Measurements from ENCODE around the gene CADPS2.

Gene CADPS2

GRCh38 chr7:122867471-122867980 is 18.7 kb downstream of the CADPS2 start:
- Histone ChIP-seq H3K27me3 (ENCODE audit: insufficient read depth, poor library complexity, severe bottlenecking) (no peaks in the 10 kb centered on the region), H3K27ac (replicated peaks) (no peak overlapping the region), H3K4me3 (replicated peaks; ENCODE audit: insufficient read depth, low read length) (no peak overlapping the region)
- TF ChIP-seq POLR2AphosphoS5 (IDR thresholded peaks at IDR 0.05; ENCODE audit: low read depth) (no peak), SPI1 (IDR thresholded peaks at IDR 0.05; ENCODE audit: borderline replicate concordance, low read depth) (no peak), REST (IDR thresholded peaks at IDR 0.05; ENCODE audit: insufficient replicate concordance, low read depth) (no peak), GABPA (IDR thresholded peaks at IDR 0.05; ENCODE audit: low read depth) (no peak), CTCF (IDR thresholded peaks at IDR 0.05; ENCODE audit: insufficient read depth, low read length) (no peak)
- no peak for DNase-seq (ENCODE audit: low read depth in 1 of 2, low spot score in 1 of 2)

- no peak overlapping the region for H3K4me3 ChIP-seq (replicated peaks; ENCODE audit: insufficient read depth, low read length)
- TF ChIP-seq GABPA (IDR thresholded peaks at IDR 0.05; ENCODE audit: low read depth) (no peak), REST (IDR thresholded peaks at IDR 0.05; ENCODE audit: insufficient replicate concordance, low read depth) (no peak), CTCF (IDR thresholded peaks at IDR 0.05; ENCODE audit: insufficient read depth, low read length) (no peak), SPI1 (IDR thresholded peaks at IDR 0.05; ENCODE audit: borderline replicate concordance, low read depth) (no peak), POLR2AphosphoS5 (IDR thresholded peaks at IDR 0.05; ENCODE audit: low read depth) (no peak)
- no peaks in the 10 kb centered on the region for H3K27me3 ChIP-seq (ENCODE audit: insufficient read depth, poor library complexity, severe bottlenecking)
- no peak for DNase-seq (ENCODE audit: low read depth in 1 of 2, low spot score in 1 of 2)
- no peak overlapping the region for H3K27ac ChIP-seq (replicated peaks)
These were observed 21.4 kb downstream of the CADPS2 start for GRCh38 chr7:122864838-122865237.

GRCh38 chr7:122864016-122864415 is 22.2 kb downstream of the CADPS2 start:
- no peak for DNase-seq (ENCODE audit: low read depth in 1 of 2, low spot score in 1 of 2)
- Histone ChIP-seq H3K4me3 (replicated peaks; ENCODE audit: insufficient read depth, low read length) (no peak overlapping the region), H3K27me3 (ENCODE audit: insufficient read depth, poor library complexity, severe bottlenecking) (no peaks in the 10 kb centered on the region), H3K27ac (replicated peaks) (no peak overlapping the region)
- TF ChIP-seq REST (IDR thresholded peaks at IDR 0.05; ENCODE audit: insufficient replicate concordance, low read depth) (no peak), CTCF (IDR thresholded peaks at IDR 0.05; ENCODE audit: insufficient read depth, low read length) (no peak), POLR2AphosphoS5 (IDR thresholded peaks at IDR 0.05; ENCODE audit: low read depth) (no peak), SPI1 (IDR thresholded peaks at IDR 0.05; ENCODE audit: borderline replicate concordance, low read depth) (no peak), GABPA (IDR thresholded peaks at IDR 0.05; ENCODE audit: low read depth) (no peak)

Measured in HL-60 (cell line).